Natural killer cell (primary cell): ENCODE measurements around the gene EIF5AL1. TPM values are rescaled to one million over a fixed set of nuclear protein-coding genes. Genes with fewer than 3 reads are reported as not detected.
"Not testable (repeated sequence)": the region's sequence is repeated elsewhere in the genome, so short reads cannot be mapped to it uniquely, and the experiment has no call there.

Source experiments
- ATAC-seq, 3 donors: fragments of 150-1000 bp in 2 of 3; fragments of 200-7000 bp in 1 of 3; cut with Tn5 transposase; 1 replicate in 1 of 3; 2 replicates in 2 of 3; pipeline ENCODE4 v1.10.0; 2021; ENCODE audit warnings: mild to moderate bottlenecking in 2 of 3, moderate library complexity in 2 of 3
- DNase-seq, 2 donors: peaks; one replicate each; pipeline versions ENCODE4 v3.0.0 to v3.0.0-alpha.2; 2013 to 2021; ENCODE audit warnings: mixed read lengths in 1 of 2
- H3K27ac ChIP-seq: one replicate; pipeline ENCODE4 v1.5.1; 2013; ENCODE audit warnings: mild to moderate bottlenecking, low read length
- H3K27me3 ChIP-seq: one replicate; pipeline ENCODE4 v1.6.1; 2013; ENCODE audit warnings: low read length; ENCODE audit not compliant: control insufficient read depth, insufficient read depth
- H3K36me3 ChIP-seq: one replicate; pipeline ENCODE4 v1.6.1; 2013; ENCODE audit warnings: low read length; ENCODE audit not compliant: control insufficient read depth, insufficient read depth
- H3K4me1 ChIP-seq: one replicate; pipeline ENCODE4 v1.6.1; 2013; ENCODE audit warnings: low read length; ENCODE audit not compliant: control insufficient read depth, insufficient read depth
- H3K4me3 ChIP-seq: one replicate; pipeline ENCODE4 v1.5.1; 2013; ENCODE audit warnings: low read length
- H3K9me3 ChIP-seq: one replicate; pipeline ENCODE4 v1.6.1; 2013; ENCODE audit warnings: low read length; ENCODE audit not compliant: control insufficient read depth, insufficient read depth
- H3K27ac Mint-ChIP-seq, 2 donors: one replicate each; pipeline ENCODE4 v1.8.0; 2022; ENCODE audit warnings: mild to moderate bottlenecking in 2 of 2, mixed read lengths in 2 of 2, moderate library complexity in 1 of 2
- H3K27me3 Mint-ChIP-seq, 2 donors: one replicate each; pipeline ENCODE4 v1.8.0; 2022; ENCODE audit warnings: low read depth in 2 of 2, mixed read lengths in 2 of 2
- H3K36me3 Mint-ChIP-seq: one replicate; pipeline ENCODE4 v1.8.0; 2022; ENCODE audit warnings: mixed read lengths
- H3K4me1 Mint-ChIP-seq, 2 donors: one replicate each; pipeline ENCODE4 v1.8.0; 2022; ENCODE audit warnings: mixed read lengths in 2 of 2
- H3K4me3 Mint-ChIP-seq: one replicate; pipeline ENCODE4 v1.8.0; 2022; ENCODE audit warnings: mild to moderate bottlenecking, moderate library complexity, mixed read lengths
- H3K9me3 Mint-ChIP-seq, 2 donors: one replicate each; pipeline ENCODE4 v1.8.0; 2022; ENCODE audit warnings: mixed read lengths in 2 of 2
- WGBS: methylation state at CpG from one replicate; pipeline ENCODE4 v1.1.7; 2013; ENCODE audit warnings: missing lambda C conversion rate; ENCODE audit not compliant: insufficient coverage; 5-methylcytosine and 5-hydroxymethylcytosine counted together
- intact Hi-C: fragments of 100-400 bp; cut with micrococcal nuclease; formaldehyde crosslinking; loops from one replicate; pipeline ENCODE4 v1.14.2; 2022
- total RNA-seq, 4 donors: library from RNA; stranded (reverse); fragments of 120-200 nt in 1 of 4; gene quantifications; one replicate each; pipeline versions ENCODE4 v1.2.3 to v1.2.4, GENCODE V29; 2013 to 2022

Gene EIF5AL1
- total RNA-seq, 3 donors from 2014 or later (not counting 1 experiment from before 2014, with no cell fraction given), result 0.13 to 2.0 (median 0.14) TPM

DNA sequence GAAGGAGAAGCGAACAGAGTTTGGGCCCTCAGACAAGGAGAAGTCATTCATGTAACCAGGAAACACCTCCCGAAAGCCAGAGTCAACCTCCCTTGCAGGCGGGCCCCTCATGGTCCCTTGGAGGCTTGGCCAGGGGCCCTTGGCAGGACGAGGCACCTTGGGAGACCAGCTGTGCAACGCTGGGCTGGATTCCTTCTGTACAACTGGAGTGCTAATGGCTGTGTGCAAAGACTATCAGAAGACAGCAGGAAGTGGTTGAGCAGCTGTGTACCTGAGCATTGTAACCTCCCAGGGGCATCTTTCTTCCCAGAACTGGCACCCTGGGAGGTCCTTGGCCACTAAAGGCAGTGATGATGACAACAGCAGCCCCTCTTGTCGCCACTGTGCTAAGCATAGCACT lies 9.4 kb downstream of the EIF5AL1 start:
- H3K4me3 ChIP-seq, H3K27ac Mint-ChIP-seq, H3K4me1 ChIP-seq, H3K4me1 Mint-ChIP-seq, H3K36me3 Mint-ChIP-seq, H3K4me3 Mint-ChIP-seq, H3K36me3 ChIP-seq, H3K27me3 Mint-ChIP-seq, H3K27ac ChIP-seq, H3K27me3 ChIP-seq, ATAC-seq, intact Hi-C loops, DNase-seq, H3K9me3 ChIP-seq, H3K9me3 Mint-ChIP-seq: not testable (repeated sequence)
- 71% methylated on average over 6 of the region's 6 CpGs for WGBS

GRCh38 chr10:79522464-79522863 lies 10.1 kb downstream of the EIF5AL1 start:
- WGBS, result 95% methylated on average over 3 of the region's 4 CpGs
- intact Hi-C loops, H3K27me3 Mint-ChIP-seq, H3K36me3 ChIP-seq, H3K36me3 Mint-ChIP-seq, H3K4me1 Mint-ChIP-seq, H3K27me3 ChIP-seq, H3K27ac Mint-ChIP-seq, H3K9me3 ChIP-seq, DNase-seq, H3K4me3 ChIP-seq, H3K27ac ChIP-seq, H3K4me1 ChIP-seq, H3K4me3 Mint-ChIP-seq, H3K9me3 Mint-ChIP-seq: not testable (repeated sequence)
- peak in 2 of 3 donors; percentile 18 to 50 for ATAC-seq

- H3K27me3 Mint-ChIP-seq, intact Hi-C loops, H3K9me3 ChIP-seq, H3K9me3 Mint-ChIP-seq, H3K4me1 ChIP-seq, H3K4me1 Mint-ChIP-seq, H3K27ac ChIP-seq, H3K27ac Mint-ChIP-seq, H3K36me3 Mint-ChIP-seq, DNase-seq, H3K4me3 Mint-ChIP-seq, H3K36me3 ChIP-seq, H3K4me3 ChIP-seq, ATAC-seq, H3K27me3 ChIP-seq: not testable (repeated sequence)
- WGBS, result 86% methylated on average over 5 of the region's 13 CpGs
Observed at GRCh38 chr10:79523157-79523853, 11.0 kb downstream of the EIF5AL1 start.

DNA sequence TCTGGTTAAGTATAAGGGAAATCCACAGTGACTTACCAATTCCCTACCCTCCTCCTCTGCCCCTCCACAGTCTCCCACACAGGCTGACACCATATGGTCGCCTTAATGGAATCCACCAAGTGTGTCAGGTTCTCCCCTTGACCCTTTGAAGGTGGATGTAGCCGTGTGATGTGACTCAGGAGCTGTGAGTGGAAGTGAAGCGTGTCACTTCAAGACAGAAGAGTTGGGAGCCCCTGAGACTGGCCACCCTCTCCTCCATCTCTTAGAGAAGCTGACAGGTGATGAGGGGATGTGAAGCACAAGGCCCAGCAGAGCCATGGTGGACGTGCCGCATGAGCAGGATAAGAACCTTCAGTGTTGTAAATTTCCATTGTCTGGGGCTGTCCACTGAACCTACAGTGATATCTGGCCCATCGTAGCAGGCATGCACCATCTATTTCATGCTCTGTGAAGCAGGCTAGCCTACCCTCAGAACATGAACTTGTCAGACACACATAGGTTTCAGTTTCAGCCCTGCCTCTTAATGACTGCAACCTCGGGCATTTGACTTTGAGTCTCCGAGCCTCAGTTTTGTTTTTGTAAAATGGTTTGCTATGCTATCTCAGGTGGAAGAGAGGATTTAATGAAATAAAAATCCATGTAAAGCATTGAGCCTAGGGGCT lies 12.8 kb downstream of the EIF5AL1 start:
- DNase-seq, ATAC-seq, H3K9me3 Mint-ChIP-seq, H3K4me3 ChIP-seq, H3K27me3 ChIP-seq, H3K4me3 Mint-ChIP-seq, H3K27me3 Mint-ChIP-seq, H3K36me3 ChIP-seq, H3K27ac Mint-ChIP-seq, H3K4me1 ChIP-seq, H3K4me1 Mint-ChIP-seq, intact Hi-C loops, H3K36me3 Mint-ChIP-seq, H3K27ac ChIP-seq, H3K9me3 ChIP-seq: not testable (repeated sequence)
- WGBS, result no CpG with 5 or more reads among the region's 8 CpGs

GRCh38 chr10:79528261-79528660 lies 15.9 kb downstream of the EIF5AL1 start:
- H3K27me3 ChIP-seq, H3K36me3 ChIP-seq, H3K4me1 Mint-ChIP-seq, H3K36me3 Mint-ChIP-seq, H3K27me3 Mint-ChIP-seq, H3K4me3 ChIP-seq, H3K4me1 ChIP-seq, ATAC-seq, DNase-seq, H3K9me3 Mint-ChIP-seq, H3K27ac ChIP-seq, H3K4me3 Mint-ChIP-seq, intact Hi-C loops, H3K9me3 ChIP-seq, H3K27ac Mint-ChIP-seq: not testable (repeated sequence)
- WGBS, result no CpG with 5 or more reads among the region's 4 CpGs

GRCh38 chr10:79533142-79533902 lies 21.0 kb downstream of the EIF5AL1 start:
- ATAC-seq, intact Hi-C loops, H3K9me3 ChIP-seq, H3K4me3 ChIP-seq, H3K27me3 Mint-ChIP-seq, H3K9me3 Mint-ChIP-seq, H3K4me1 ChIP-seq, H3K27me3 ChIP-seq, H3K4me1 Mint-ChIP-seq, DNase-seq, H3K27ac ChIP-seq, H3K36me3 Mint-ChIP-seq, H3K27ac Mint-ChIP-seq, H3K36me3 ChIP-seq, H3K4me3 Mint-ChIP-seq: not testable (repeated sequence)
- 93% methylated on average over 5 of the region's 11 CpGs for WGBS

- H3K27ac Mint-ChIP-seq, H3K4me1 Mint-ChIP-seq, DNase-seq, H3K27me3 Mint-ChIP-seq, ATAC-seq, H3K9me3 Mint-ChIP-seq, H3K27me3 ChIP-seq, intact Hi-C loops, H3K4me3 ChIP-seq, H3K27ac ChIP-seq, H3K36me3 ChIP-seq, H3K4me3 Mint-ChIP-seq, H3K36me3 Mint-ChIP-seq, H3K4me1 ChIP-seq, H3K9me3 ChIP-seq: not testable (repeated sequence)
- WGBS, result 100% methylated on average over 1 of the region's 5 CpGs
Observed at GRCh38 chr10:79533903-79534175, 21.5 kb downstream of the EIF5AL1 start.
